ENCODE measurements around the gene DNAJC4. TPM values are rescaled to one million over a fixed set of nuclear protein-coding genes. Genes with fewer than 3 reads are reported as not detected.

Gene DNAJC4
- total and polyA plus RNA-seq, 2 of the 8 experiments (the other 6 are each of a cell fraction or from before 2014, with no cell fraction given), result 14.6 to 31.0 TPM

GRCh38 chr11:64261556-64262080 lies 31.3 kb downstream of the DNAJC4 start:
- H3K14ac ChIP-seq (ENCODE audit: insufficient read length), result no peak overlapping the region
- H3K4ac ChIP-seq (replicated peaks; ENCODE audit: insufficient read length, low read depth, low read length), result no peak overlapping the region
- no peak overlapping the region for H4K91ac ChIP-seq (replicated peaks; ENCODE audit: insufficient read length, low read length)
- no peaks in the 10 kb centered on the region for H3K9me3 ChIP-seq (ENCODE audit: insufficient read depth in 2 of 2, low read depth in 1 of 2, low read length in 1 of 2)
- CTCF ChIA-PET (ENCODE audit: partially characterized antibody), result interaction anchor here (0.7 to 7.9 kb wide), 6 partner anchors 6 to 55 kb away, joined by 3 to 62 read pairs (median 6); partner anchors contain the start of genes CATSPERZ and FERMT3
- H3K56ac ChIP-seq (replicated peaks; ENCODE audit: insufficient read length, low read depth, low read length), result no peak overlapping the region
- no peak overlapping the region for H3K4me2 ChIP-seq (ENCODE audit: insufficient read depth in 1 of 2, low read depth in 2 of 2, low read length in 2 of 2)
- H2BK120ac ChIP-seq (replicated peaks; ENCODE audit: low read depth, low read length), result no peak overlapping the region
- H2BK5ac ChIP-seq (ENCODE audit: low read depth, low read length), result no peak overlapping the region
- DNase-seq (ENCODE audit: low read depth in 1 of 2, low spot score in 2 of 2) (no peak), FAIRE-seq (no peak)
- no peak overlapping the region for H2BK15ac ChIP-seq (ENCODE audit: low read length)
- H4K8ac ChIP-seq (ENCODE audit: extremely low read depth, insufficient read depth, low read length), result no peak overlapping the region
- POLR2A ChIA-PET (ENCODE audit: partially characterized antibody), result interaction anchor here (1.2 to 11.9 kb wide), 5 partner anchors 5 to 39 kb away, joined by 3 to 352 read pairs (median 4); partner anchors contain the start of genes CATSPERZ, FKBP2, PLCB3 and PPP1R14B
- H3K9ac ChIP-seq (replicated peaks in 1 of 4; ENCODE audit: extremely low read depth in 1 of 4, low read depth in 3 of 4, low read length in 3 of 4), result no peak overlapping the region
- 93% methylated on average over 16 of the region's 18 CpGs; no CpG with 5 or more reads in 1 of the 2 experiments for WGBS, 2 experiments (ENCODE audit: extremely low coverage in 1 of 2, insufficient coverage in 1 of 2, insufficient read length in 1 of 2, insufficient replicate concordance in 2 of 2, low coverage in 1 of 2, low lambda C conversion rate in 2 of 2, missing lambda C conversion rate in 1 of 2)
- H3K79me1 ChIP-seq (ENCODE audit: low read depth, low read length), result no peaks in the 10 kb centered on the region
- no peak overlapping the region for H2BK12ac ChIP-seq (ENCODE audit: low read depth, low read length)
- H2AFZ ChIP-seq (ENCODE audit: low read length), result no peak overlapping the region
- no peak overlapping the region for H2BK20ac ChIP-seq (ENCODE audit: low read length)
- no peaks in the 10 kb centered on the region for H3K27me3 ChIP-seq (replicated peaks in 1 of 4; ENCODE audit: control insufficient read depth in 3 of 4, extremely low read depth in 1 of 4, insufficient read depth in 3 of 4, low read length in 3 of 4)
- H3K4me1 ChIP-seq (replicated peaks in 1 of 4; ENCODE audit: control insufficient read depth in 3 of 4, insufficient read depth in 4 of 4, low read length in 3 of 4), result no peaks in the 10 kb centered on the region; a peak in 3 of 7 replicates
- no peaks in the 10 kb centered on the region for H3K79me2 ChIP-seq (ENCODE audit: control insufficient read depth in 1 of 2, insufficient read depth in 2 of 2, low read length in 2 of 2)
- no peak overlapping the region for H3K23ac ChIP-seq (ENCODE audit: insufficient read length)
- no peak overlapping the region for H4K5ac ChIP-seq (ENCODE audit: insufficient read length, low read depth, low read length)
- H3K4me3 ChIP-seq (ENCODE audit: extremely low read depth in 1 of 4, insufficient read depth in 2 of 4, low read depth in 3 of 4, low read length in 4 of 4), result no peak overlapping the region
- H2AK5ac ChIP-seq (ENCODE audit: low read depth, low read length), result no peak overlapping the region
- peaks cover 8 to 21% of the 10 kb centered on the region in 2 experiments for H4K20me1 ChIP-seq (replicated peaks in 1 of 2; ENCODE audit: control insufficient read depth in 1 of 2, insufficient read depth in 2 of 2, low read length in 2 of 2)
- no peak overlapping the region for H3K27ac ChIP-seq (ENCODE audit: low read depth, low read length)
- H3K18ac ChIP-seq (ENCODE audit: extremely low read depth, low read length), result no peak overlapping the region
- peaks cover 20 to 82% (median 38%) of the 10 kb centered on the region in 4 experiments for H3K36me3 ChIP-seq (ENCODE audit: control insufficient read depth in 2 of 4, insufficient read depth in 4 of 4, low read length in 3 of 4)
- H3K23me2 ChIP-seq (ENCODE audit: low read depth, low read length), result no peaks in the 10 kb centered on the region
- TF ChIP-seq FOSL1 (IDR thresholded peaks at IDR 0.05; ENCODE audit: insufficient read depth, low read depth, low read length) (no peak), SP2 (IDR thresholded peaks at IDR 0.05; ENCODE audit: low read length) (no peak), KDM4A (IDR thresholded peaks at IDR 0.05; ENCODE audit: low read depth, low read length, severe bottlenecking) (no peak), TBP (IDR thresholded peaks at IDR 0.05; ENCODE audit: low read depth, low read length) (no peak), SP1 (IDR thresholded peaks at IDR 0.05; ENCODE audit: low read depth, low read length) (no peak), SIN3A (conservative IDR thresholded peaks at IDR 0.05 in 1 of 2, IDR thresholded peaks at IDR 0.05 in 1 of 2; ENCODE audit: low read depth in 1 of 2, low read length in 2 of 2) (no peak), RAD21 (IDR thresholded peaks at IDR 0.05 in 1 of 2, conservative IDR thresholded peaks at IDR 0.05 in 1 of 2; ENCODE audit: low read depth in 2 of 2, low read length in 2 of 2) (no peak), KDM1A (IDR thresholded peaks at IDR 0.05; ENCODE audit: borderline replicate concordance, low read length) (no peak), SIRT6 (IDR thresholded peaks at IDR 0.05; ENCODE audit: low read length) (no peak), CREB1 (IDR thresholded peaks at IDR 0.05) (no peak), EZH2 (IDR thresholded peaks at IDR 0.05; ENCODE audit: low read depth, low read length, severe bottlenecking) (no peak), CHD1 (IDR thresholded peaks at IDR 0.05; ENCODE audit: low read depth, low read length) (no peak), NRF1 (IDR thresholded peaks at IDR 0.05; ENCODE audit: low read depth, low read length) (no peak), YY1 (IDR thresholded peaks at IDR 0.05; ENCODE audit: low read depth, low read length) (no peak)

All from H1 (cell line).